GM23338 (cell line): ENCODE data around the gene ITPRIPL1. TPM values are rescaled to one million over a fixed set of nuclear protein-coding genes. Genes with fewer than 3 reads are reported as not detected.

Source experiments
- ATAC-seq: fragments of 200-7000 bp; cut with Tn5 transposase; 3 replicates; pipeline ENCODE4 v1.9.1; 2020
- DNase-seq: peaks from one replicate; pipeline ENCODE4 v3.0.0-alpha.2; 2015; ENCODE audit warnings: low spot score
- H2AFZ ChIP-seq: fragments of 200-600 bp; sonication (generic); 2 replicates; pipeline ENCODE4 v1.8.0; 2016; ENCODE audit warnings: antibody characterized with exemption, mild to moderate bottlenecking, moderate library complexity
- H3F3A ChIP-seq: fragments of 200-600 bp; sonication (generic); replicated peaks from 2 replicates; pipeline ENCODE4 v1.8.0; 2017; ENCODE audit warnings: antibody characterized with exemption, mixed run types, low read depth
- H3K27ac ChIP-seq: fragments of 200-600 bp; sonication (generic); 2 replicates; pipeline ENCODE4 v1.6.1; 2016; ENCODE audit warnings: low read depth
- H3K27me3 ChIP-seq: fragments of 200-600 bp; sonication (generic); 2 replicates; pipeline ENCODE4 v1.8.0; 2016; ENCODE audit warnings: mild to moderate bottlenecking, mixed run types, moderate library complexity; ENCODE audit not compliant: insufficient read depth
- H3K36me3 ChIP-seq: fragments of 200-600 bp; sonication (generic); 2 replicates; pipeline ENCODE4 v1.8.0; 2016; ENCODE audit warnings: mild to moderate bottlenecking; ENCODE audit not compliant: insufficient read depth
- H3K4me1 ChIP-seq: fragments of 200-600 bp; sonication (generic); 2 replicates; pipeline ENCODE4 v1.8.0; 2016; ENCODE audit warnings: mild to moderate bottlenecking, moderate library complexity; ENCODE audit not compliant: insufficient read depth
- H3K4me2 ChIP-seq: fragments of 200-600 bp; sonication (generic); 2 replicates; pipeline ENCODE4 v1.7.1; 2017; ENCODE audit warnings: mixed run types
- H3K4me3 ChIP-seq: fragments of 200-600 bp; sonication (generic); 2 replicates; pipeline ENCODE4 v1.6.1; 2016; ENCODE audit warnings: mixed run types
- H3K79me2 ChIP-seq: fragments of 200-600 bp; sonication (generic); replicated peaks from 2 replicates; pipeline ENCODE4 v1.8.0; 2017; ENCODE audit warnings: mild to moderate bottlenecking; ENCODE audit not compliant: insufficient read depth
- H3K9me2 ChIP-seq: fragments of 200-600 bp; sonication (generic); 2 replicates; pipeline ENCODE4 v1.8.0; 2017; ENCODE audit not compliant: insufficient read depth
- H4K20me1 ChIP-seq: fragments of 200-600 bp; sonication (generic); replicated peaks from 2 replicates; pipeline ENCODE4 v1.8.0; 2017; ENCODE audit warnings: mild to moderate bottlenecking; ENCODE audit not compliant: insufficient read depth
- H3K27ac Mint-ChIP-seq: 2 replicates; pipeline ENCODE4 v1.8.0; 2020; ENCODE audit warnings: inconsistent platforms, mild to moderate bottlenecking, moderate library complexity, mixed read lengths
- H3K27me3 Mint-ChIP-seq: 3 replicates; pipeline ENCODE4 v1.8.0; 2022; ENCODE audit warnings: low read depth, mild to moderate bottlenecking, moderate library complexity, mixed read lengths, inconsistent platforms; ENCODE audit not compliant: insufficient read depth, poor library complexity
- H3K36me3 Mint-ChIP-seq: 3 replicates; pipeline ENCODE4 v1.8.0; 2021; ENCODE audit warnings: low read depth, mild to moderate bottlenecking, inconsistent platforms, moderate library complexity, mixed read lengths
- H3K4me1 Mint-ChIP-seq: 3 replicates; pipeline ENCODE4 v1.8.0; 2020; ENCODE audit warnings: mild to moderate bottlenecking, inconsistent platforms, mixed read lengths
- H3K4me3 Mint-ChIP-seq: 3 replicates; pipeline ENCODE4 v1.8.0; 2021; ENCODE audit warnings: moderate library complexity, mild to moderate bottlenecking, inconsistent platforms, mixed read lengths
- H3K9me3 Mint-ChIP-seq: 3 replicates; pipeline ENCODE4 v1.8.0; 2020; ENCODE audit warnings: moderate library complexity, mild to moderate bottlenecking, inconsistent platforms, mixed read lengths
- CREB1 ChIP-seq: fragments of 250-450 bp; sonication (Bioruptor Pico); IDR thresholded peaks from 2 replicates; pipeline ENCODE4 v1.5.0; 2020; ENCODE audit warnings: low read depth, mild to moderate bottlenecking, moderate library complexity
- EZH2 ChIP-seq: fragments of 200-600 bp; sonication (generic); IDR thresholded peaks from one replicate; pipeline ENCODE4 v1.8.0; 2017; ENCODE audit warnings: antibody characterized with exemption, mild to moderate bottlenecking, low read depth; ENCODE audit not compliant: unreplicated experiment
- EZH2phosphoT487 ChIP-seq: fragments of 200-600 bp; sonication (generic); IDR thresholded peaks from one replicate; pipeline ENCODE4 v1.8.1; 2018; ENCODE audit warnings: antibody characterized with exemption; ENCODE audit not compliant: unreplicated experiment
- JUNB ChIP-seq: IDR thresholded peaks from one replicate; pipeline ENCODE4 v1.6.1; 2016; ENCODE audit warnings: antibody characterized with exemption; ENCODE audit not compliant: unreplicated experiment
- NANOG ChIP-seq: IDR thresholded peaks from 2 replicates; pipeline ENCODE4 v1.6.1; 2016; ENCODE audit warnings: antibody characterized with exemption, borderline replicate concordance
- POLR2AphosphoS5 ChIP-seq: IDR thresholded peaks from 2 replicates; pipeline ENCODE4 v1.6.1; 2016; ENCODE audit warnings: antibody characterized with exemption, low read depth
- STAT1 ChIP-seq: IDR thresholded peaks from one replicate; pipeline ENCODE4 v1.6.1; 2016; ENCODE audit warnings: antibody characterized with exemption; ENCODE audit not compliant: unreplicated experiment
- ZNF114 ChIP-seq: fragments of 250-450 bp; sonication (Bioruptor Pico); IDR thresholded peaks from 2 replicates; pipeline ENCODE4 v1.5.0; 2020; ENCODE audit warnings: mild to moderate bottlenecking, moderate library complexity
- ZNF331 ChIP-seq: fragments of 250-450 bp; sonication (Bioruptor Pico); IDR thresholded peaks from 2 replicates; pipeline ENCODE4 v1.5.0; 2020; ENCODE audit warnings: low read depth, mild to moderate bottlenecking, moderate library complexity
- polyA plus RNA-seq: library from polyadenylated mRNA; unstranded; fragments of >200 nt; fragmentation: Nextera tagmentation; extraction: Ambion mirVana; gene quantifications from 2 replicates; pipeline ENCODE4 v1.2.1, GENCODE V29; 2016
- total RNA-seq: library from RNA; depleted of rRNA; stranded (reverse); fragments of >200 nt; shearing (Covaris generic); gene quantifications from 2 replicates; pipeline ENCODE4 v1.2.3, GENCODE V29; 2014
- TF ChIP-seq, protein P1 (sequence below): fragments of 250-450 bp; sonication (Bioruptor Pico); IDR thresholded peaks from 2 replicates; pipeline ENCODE4 v1.5.0; 2020; ENCODE audit warnings: mild to moderate bottlenecking, moderate library complexity
- TF ChIP-seq, protein P2 (sequence below), 2 experiments: fragments of 200-600 bp in 1 of 2; sonication (generic) in 1 of 2; conservative IDR thresholded peaks; 2 replicates each; pipeline versions ENCODE4 v1.5.1 to v1.6.1; 2016 to 2017; ENCODE audit warnings: antibody characterized with exemption in 2 of 2, low read depth in 2 of 2, mild to moderate bottlenecking in 2 of 2, moderate library complexity in 1 of 2
- TF ChIP-seq, protein P3 (sequence below): IDR thresholded peaks from 2 replicates; pipeline ENCODE4 v1.6.1; 2016; ENCODE audit warnings: antibody characterized with exemption
- TF ChIP-seq, protein P4 (sequence below): IDR thresholded peaks from one replicate; pipeline ENCODE4 v1.6.1; 2018; ENCODE audit warnings: antibody characterized with exemption; ENCODE audit not compliant: unreplicated experiment

Gene ITPRIPL1
- total and polyA plus RNA-seq, 2 experiments from 2014 or later: 5.3 to 14.0 TPM

- Histone ChIP-seq H3K4me2 (peak overlapping the region; percentile 92), H3F3A (no peaks in the 10 kb centered on the region; the same call in 1 of the 2 replicates), H2AFZ (peak overlapping the region; percentile 25), H3K9me2 (no peaks in the 10 kb centered on the region), H3K79me2 (peaks cover 38% of the 10 kb centered on the region), H3K27ac (peak overlapping the region; percentile 90), H3K4me1 (no peaks in the 10 kb centered on the region; the same call in 1 of the 2 replicates), H3K4me3 (peak overlapping the region; percentile 75), H3K27me3 (no peaks in the 10 kb centered on the region), H4K20me1 (peaks cover 11% of the 10 kb centered on the region; the same call in 1 of the 2 replicates), H3K36me3 (peaks cover 31% of the 10 kb centered on the region)
- TF ChIP-seq, protein P1, sequence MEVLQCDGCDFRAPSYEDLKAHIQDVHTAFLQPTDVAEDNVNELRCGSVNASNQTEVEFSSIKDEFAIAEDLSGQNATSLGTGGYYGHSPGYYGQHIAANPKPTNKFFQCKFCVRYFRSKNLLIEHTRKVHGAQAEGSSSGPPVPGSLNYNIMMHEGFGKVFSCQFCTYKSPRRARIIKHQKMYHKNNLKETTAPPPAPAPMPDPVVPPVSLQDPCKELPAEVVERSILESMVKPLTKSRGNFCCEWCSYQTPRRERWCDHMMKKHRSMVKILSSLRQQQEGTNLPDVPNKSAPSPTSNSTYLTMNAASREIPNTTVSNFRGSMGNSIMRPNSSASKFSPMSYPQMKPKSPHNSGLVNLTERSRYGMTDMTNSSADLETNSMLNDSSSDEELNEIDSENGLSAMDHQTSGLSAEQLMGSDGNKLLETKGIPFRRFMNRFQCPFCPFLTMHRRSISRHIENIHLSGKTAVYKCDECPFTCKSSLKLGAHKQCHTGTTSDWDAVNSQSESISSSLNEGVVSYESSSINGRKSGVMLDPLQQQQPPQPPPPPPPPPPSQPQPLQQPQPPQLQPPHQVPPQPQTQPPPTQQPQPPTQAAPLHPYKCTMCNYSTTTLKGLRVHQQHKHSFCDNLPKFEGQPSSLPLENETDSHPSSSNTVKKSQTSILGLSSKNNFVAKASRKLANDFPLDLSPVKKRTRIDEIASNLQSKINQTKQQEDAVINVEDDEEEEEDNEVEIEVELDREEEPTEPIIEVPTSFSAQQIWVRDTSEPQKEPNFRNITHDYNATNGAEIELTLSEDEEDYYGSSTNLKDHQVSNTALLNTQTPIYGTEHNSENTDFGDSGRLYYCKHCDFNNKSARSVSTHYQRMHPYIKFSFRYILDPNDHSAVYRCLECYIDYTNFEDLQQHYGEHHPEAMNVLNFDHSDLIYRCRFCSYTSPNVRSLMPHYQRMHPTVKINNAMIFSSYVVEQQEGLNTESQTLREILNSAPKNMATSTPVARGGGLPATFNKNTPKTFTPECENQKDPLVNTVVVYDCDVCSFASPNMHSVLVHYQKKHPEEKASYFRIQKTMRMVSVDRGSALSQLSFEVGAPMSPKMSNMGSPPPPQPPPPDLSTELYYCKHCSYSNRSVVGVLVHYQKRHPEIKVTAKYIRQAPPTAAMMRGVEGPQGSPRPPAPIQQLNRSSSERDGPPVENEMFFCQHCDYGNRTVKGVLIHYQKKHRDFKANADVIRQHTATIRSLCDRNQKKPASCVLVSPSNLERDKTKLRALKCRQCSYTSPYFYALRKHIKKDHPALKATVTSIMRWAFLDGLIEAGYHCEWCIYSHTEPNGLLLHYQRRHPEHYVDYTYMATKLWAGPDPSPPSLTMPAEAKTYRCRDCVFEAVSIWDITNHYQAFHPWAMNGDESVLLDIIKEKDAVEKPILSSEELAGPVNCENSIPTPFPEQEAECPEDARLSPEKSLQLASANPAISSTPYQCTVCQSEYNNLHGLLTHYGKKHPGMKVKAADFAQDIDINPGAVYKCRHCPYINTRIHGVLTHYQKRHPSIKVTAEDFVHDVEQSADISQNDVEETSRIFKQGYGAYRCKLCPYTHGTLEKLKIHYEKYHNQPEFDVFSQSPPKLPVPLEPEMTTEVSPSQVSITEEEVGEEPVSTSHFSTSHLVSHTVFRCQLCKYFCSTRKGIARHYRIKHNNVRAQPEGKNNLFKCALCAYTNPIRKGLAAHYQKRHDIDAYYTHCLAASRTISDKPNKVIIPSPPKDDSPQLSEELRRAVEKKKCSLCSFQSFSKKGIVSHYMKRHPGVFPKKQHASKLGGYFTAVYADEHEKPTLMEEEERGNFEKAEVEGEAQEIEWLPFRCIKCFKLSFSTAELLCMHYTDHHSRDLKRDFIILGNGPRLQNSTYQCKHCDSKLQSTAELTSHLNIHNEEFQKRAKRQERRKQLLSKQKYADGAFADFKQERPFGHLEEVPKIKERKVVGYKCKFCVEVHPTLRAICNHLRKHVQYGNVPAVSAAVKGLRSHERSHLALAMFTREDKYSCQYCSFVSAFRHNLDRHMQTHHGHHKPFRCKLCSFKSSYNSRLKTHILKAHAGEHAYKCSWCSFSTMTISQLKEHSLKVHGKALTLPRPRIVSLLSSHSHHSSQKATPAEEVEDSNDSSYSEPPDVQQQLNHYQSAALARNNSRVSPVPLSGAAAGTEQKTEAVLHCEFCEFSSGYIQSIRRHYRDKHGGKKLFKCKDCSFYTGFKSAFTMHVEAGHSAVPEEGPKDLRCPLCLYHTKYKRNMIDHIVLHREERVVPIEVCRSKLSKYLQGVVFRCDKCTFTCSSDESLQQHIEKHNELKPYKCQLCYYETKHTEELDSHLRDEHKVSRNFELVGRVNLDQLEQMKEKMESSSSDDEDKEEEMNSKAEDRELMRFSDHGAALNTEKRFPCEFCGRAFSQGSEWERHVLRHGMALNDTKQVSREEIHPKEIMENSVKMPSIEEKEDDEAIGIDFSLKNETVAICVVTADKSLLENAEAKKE (CRISPR knock-in tag): no peak
- TF ChIP-seq EZH2phosphoT487: no peak
- no peak for TF ChIP-seq NANOG
- no peak for TF ChIP-seq CREB1 (CRISPR knock-in tag)
- TF ChIP-seq, protein P2, sequence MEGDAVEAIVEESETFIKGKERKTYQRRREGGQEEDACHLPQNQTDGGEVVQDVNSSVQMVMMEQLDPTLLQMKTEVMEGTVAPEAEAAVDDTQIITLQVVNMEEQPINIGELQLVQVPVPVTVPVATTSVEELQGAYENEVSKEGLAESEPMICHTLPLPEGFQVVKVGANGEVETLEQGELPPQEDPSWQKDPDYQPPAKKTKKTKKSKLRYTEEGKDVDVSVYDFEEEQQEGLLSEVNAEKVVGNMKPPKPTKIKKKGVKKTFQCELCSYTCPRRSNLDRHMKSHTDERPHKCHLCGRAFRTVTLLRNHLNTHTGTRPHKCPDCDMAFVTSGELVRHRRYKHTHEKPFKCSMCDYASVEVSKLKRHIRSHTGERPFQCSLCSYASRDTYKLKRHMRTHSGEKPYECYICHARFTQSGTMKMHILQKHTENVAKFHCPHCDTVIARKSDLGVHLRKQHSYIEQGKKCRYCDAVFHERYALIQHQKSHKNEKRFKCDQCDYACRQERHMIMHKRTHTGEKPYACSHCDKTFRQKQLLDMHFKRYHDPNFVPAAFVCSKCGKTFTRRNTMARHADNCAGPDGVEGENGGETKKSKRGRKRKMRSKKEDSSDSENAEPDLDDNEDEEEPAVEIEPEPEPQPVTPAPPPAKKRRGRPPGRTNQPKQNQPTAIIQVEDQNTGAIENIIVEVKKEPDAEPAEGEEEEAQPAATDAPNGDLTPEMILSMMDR (conservative IDR thresholded peaks at IDR 0.05; ENCODE audit: low read depth in 2 of 2): no peak
- no peak for TF ChIP-seq ZNF114 (CRISPR knock-in tag)
- TF ChIP-seq, protein P3, sequence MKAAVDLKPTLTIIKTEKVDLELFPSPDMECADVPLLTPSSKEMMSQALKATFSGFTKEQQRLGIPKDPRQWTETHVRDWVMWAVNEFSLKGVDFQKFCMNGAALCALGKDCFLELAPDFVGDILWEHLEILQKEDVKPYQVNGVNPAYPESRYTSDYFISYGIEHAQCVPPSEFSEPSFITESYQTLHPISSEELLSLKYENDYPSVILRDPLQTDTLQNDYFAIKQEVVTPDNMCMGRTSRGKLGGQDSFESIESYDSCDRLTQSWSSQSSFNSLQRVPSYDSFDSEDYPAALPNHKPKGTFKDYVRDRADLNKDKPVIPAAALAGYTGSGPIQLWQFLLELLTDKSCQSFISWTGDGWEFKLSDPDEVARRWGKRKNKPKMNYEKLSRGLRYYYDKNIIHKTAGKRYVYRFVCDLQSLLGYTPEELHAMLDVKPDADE: no peak
- TF ChIP-seq, protein P4, sequence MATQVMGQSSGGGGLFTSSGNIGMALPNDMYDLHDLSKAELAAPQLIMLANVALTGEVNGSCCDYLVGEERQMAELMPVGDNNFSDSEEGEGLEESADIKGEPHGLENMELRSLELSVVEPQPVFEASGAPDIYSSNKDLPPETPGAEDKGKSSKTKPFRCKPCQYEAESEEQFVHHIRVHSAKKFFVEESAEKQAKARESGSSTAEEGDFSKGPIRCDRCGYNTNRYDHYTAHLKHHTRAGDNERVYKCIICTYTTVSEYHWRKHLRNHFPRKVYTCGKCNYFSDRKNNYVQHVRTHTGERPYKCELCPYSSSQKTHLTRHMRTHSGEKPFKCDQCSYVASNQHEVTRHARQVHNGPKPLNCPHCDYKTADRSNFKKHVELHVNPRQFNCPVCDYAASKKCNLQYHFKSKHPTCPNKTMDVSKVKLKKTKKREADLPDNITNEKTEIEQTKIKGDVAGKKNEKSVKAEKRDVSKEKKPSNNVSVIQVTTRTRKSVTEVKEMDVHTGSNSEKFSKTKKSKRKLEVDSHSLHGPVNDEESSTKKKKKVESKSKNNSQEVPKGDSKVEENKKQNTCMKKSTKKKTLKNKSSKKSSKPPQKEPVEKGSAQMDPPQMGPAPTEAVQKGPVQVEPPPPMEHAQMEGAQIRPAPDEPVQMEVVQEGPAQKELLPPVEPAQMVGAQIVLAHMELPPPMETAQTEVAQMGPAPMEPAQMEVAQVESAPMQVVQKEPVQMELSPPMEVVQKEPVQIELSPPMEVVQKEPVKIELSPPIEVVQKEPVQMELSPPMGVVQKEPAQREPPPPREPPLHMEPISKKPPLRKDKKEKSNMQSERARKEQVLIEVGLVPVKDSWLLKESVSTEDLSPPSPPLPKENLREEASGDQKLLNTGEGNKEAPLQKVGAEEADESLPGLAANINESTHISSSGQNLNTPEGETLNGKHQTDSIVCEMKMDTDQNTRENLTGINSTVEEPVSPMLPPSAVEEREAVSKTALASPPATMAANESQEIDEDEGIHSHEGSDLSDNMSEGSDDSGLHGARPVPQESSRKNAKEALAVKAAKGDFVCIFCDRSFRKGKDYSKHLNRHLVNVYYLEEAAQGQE: no peak
- no peak for TF ChIP-seq POLR2AphosphoS5
- no peak for TF ChIP-seq ZNF331
- TF ChIP-seq STAT1: no peak
- TF ChIP-seq EZH2: no peak
- TF ChIP-seq JUNB: no peak
- H3K4me3 Mint-ChIP-seq: peak overlapping the region; percentile 100
- peaks cover 40% of the 10 kb centered on the region for H3K36me3 Mint-ChIP-seq
- peaks cover 17% of the 10 kb centered on the region for H3K4me1 Mint-ChIP-seq
- H3K27me3 Mint-ChIP-seq: no peaks in the 10 kb centered on the region
- peak overlapping the region; percentile 99 for H3K27ac Mint-ChIP-seq
- H3K9me3 Mint-ChIP-seq: no peaks in the 10 kb centered on the region
- peak; percentile 4 for DNase-seq
- ATAC-seq: no peak; the same call in 2 of the 3 replicates
Observed at GRCh38 chr2:96305979-96306308, 19.2 kb upstream of the ITPRIPL1 start.
